ENCODE measurements around the gene FAR2.

- TF ChIP-seq CTCF (IDR thresholded peaks at IDR 0.05) (no peak), POLR2A (IDR thresholded peaks at IDR 0.05) (no peak)
These were observed 708 bp downstream of the FAR2 start for GRCh38 chr12:29149691-29150281.

Data from tibial nerve (tissue), 3 donors.